Ishikawa (cell line): ENCODE data around the gene STX8.

Experiments used
- CEBPB ChIP-seq: IDR thresholded peaks from 2 replicates; pipeline ENCODE4 v1.6.1; 2012
- CREB1 ChIP-seq: IDR thresholded peaks from 2 replicates; pipeline ENCODE4 v1.6.1; 2012; ENCODE audit warnings: low read depth
- EGR1 ChIP-seq: IDR thresholded peaks from 2 replicates; pipeline ENCODE4 v1.6.1; 2012
- EP300 ChIP-seq: IDR thresholded peaks from 2 replicates; pipeline ENCODE4 v1.6.1; 2012; ENCODE audit warnings: borderline replicate concordance
- RAD21 ChIP-seq: IDR thresholded peaks from 2 replicates; pipeline ENCODE4 v1.6.1; 2012; ENCODE audit warnings: low read depth
- TAF1 ChIP-seq: IDR thresholded peaks from 2 replicates; pipeline ENCODE4 v1.6.1; 2012; ENCODE audit warnings: low read depth, mild to moderate bottlenecking
- TCF12 ChIP-seq: IDR thresholded peaks from 2 replicates; pipeline ENCODE4 v1.6.1; 2012; ENCODE audit warnings: low read depth
- YY1 ChIP-seq: IDR thresholded peaks from 2 replicates; pipeline ENCODE4 v1.6.1; 2012; ENCODE audit warnings: low read depth
- ZBTB7A ChIP-seq: IDR thresholded peaks from 2 replicates; pipeline ENCODE4 v1.6.1; 2012; ENCODE audit warnings: low read depth
- TF ChIP-seq, protein P1 (sequence below): IDR thresholded peaks from 2 replicates; pipeline ENCODE4 v1.6.1; 2012; ENCODE audit warnings: low read depth, mild to moderate bottlenecking

DNA sequence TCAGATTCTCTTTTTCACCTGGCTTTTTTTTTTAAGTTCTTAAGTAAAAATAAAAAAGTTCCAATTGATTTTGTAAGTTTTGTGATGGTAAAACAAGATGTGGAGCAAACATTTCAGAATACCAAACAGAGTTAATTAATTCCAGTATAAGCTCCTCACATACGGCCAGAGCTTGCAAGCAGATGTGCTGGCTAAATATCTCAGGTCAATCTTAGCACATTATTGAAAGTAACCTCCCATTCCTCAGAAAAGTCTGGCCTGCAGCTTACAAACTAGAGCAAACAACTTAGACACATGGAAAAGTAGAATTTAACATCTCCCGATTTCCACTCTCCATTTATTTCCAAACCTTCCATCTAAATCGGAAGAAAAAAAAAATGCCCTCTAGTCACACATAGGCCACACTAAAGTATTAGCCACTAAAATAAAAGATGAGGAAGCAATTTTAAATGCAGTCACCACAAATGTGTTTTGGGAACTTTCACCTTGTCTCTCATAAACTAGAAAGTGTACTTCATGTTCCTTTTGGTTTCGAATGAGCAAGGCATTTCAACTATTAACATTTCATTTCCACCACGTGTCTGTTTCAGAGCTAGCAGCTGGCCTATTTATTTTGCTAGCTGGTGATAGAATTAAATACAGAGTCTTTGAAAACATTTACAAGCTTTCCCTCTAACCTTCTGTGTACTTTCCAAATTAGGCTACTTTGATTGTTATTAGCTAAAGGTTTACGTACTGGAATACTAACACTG lies 143.3 kb downstream of the STX8 start:
- TF ChIP-seq TCF12 = no peak
- TF ChIP-seq TAF1 = no peak
- TF ChIP-seq YY1 = no peak
- TF ChIP-seq ZBTB7A = no peak
- no peak for TF ChIP-seq CEBPB
- TF ChIP-seq, protein P1, sequence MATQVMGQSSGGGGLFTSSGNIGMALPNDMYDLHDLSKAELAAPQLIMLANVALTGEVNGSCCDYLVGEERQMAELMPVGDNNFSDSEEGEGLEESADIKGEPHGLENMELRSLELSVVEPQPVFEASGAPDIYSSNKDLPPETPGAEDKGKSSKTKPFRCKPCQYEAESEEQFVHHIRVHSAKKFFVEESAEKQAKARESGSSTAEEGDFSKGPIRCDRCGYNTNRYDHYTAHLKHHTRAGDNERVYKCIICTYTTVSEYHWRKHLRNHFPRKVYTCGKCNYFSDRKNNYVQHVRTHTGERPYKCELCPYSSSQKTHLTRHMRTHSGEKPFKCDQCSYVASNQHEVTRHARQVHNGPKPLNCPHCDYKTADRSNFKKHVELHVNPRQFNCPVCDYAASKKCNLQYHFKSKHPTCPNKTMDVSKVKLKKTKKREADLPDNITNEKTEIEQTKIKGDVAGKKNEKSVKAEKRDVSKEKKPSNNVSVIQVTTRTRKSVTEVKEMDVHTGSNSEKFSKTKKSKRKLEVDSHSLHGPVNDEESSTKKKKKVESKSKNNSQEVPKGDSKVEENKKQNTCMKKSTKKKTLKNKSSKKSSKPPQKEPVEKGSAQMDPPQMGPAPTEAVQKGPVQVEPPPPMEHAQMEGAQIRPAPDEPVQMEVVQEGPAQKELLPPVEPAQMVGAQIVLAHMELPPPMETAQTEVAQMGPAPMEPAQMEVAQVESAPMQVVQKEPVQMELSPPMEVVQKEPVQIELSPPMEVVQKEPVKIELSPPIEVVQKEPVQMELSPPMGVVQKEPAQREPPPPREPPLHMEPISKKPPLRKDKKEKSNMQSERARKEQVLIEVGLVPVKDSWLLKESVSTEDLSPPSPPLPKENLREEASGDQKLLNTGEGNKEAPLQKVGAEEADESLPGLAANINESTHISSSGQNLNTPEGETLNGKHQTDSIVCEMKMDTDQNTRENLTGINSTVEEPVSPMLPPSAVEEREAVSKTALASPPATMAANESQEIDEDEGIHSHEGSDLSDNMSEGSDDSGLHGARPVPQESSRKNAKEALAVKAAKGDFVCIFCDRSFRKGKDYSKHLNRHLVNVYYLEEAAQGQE = no peak
- no peak for TF ChIP-seq CREB1
- TF ChIP-seq EGR1 = no peak
- TF ChIP-seq EP300 = no peak
- no peak for TF ChIP-seq RAD21
